Tibial nerve (tissue), 4 donors: ENCODE results near the gene CES2. TPM values are rescaled to one million over a fixed set of nuclear protein-coding genes. Genes with fewer than 3 reads are reported as not detected.
A peak's percentile ranks its signal among the peaks of the same experiment; 100 is the strongest.
"Not testable (repeated sequence)": the region's sequence is repeated elsewhere in the genome, so short reads cannot be mapped to it uniquely, and the experiment has no call there.

Source experiments
- DNase-seq, 2 donors: peaks; one replicate each; pipeline ENCODE4 v3.0.0-alpha.2; 2019; ENCODE audit warnings: low spot score in 2 of 2
- H3K27ac ChIP-seq, 4 donors: fragments of 200-600 bp; sonication (generic) in 3 of 4; one replicate each; pipeline ENCODE4 v1.5.1; 2017 to 2019; ENCODE audit warnings: mild to moderate bottlenecking in 1 of 4
- H3K27me3 ChIP-seq, 2 donors: fragments of 200-600 bp; sonication (generic) in 1 of 2; one replicate each; pipeline versions ENCODE4 v1.5.1 to v1.6.0; 2017 to 2019
- H3K36me3 ChIP-seq, 3 donors: fragments of 200-600 bp; sonication (generic); one replicate each; pipeline ENCODE4 v1.5.1; 2018 to 2019
- H3K4me1 ChIP-seq, 4 donors: fragments of 200-600 bp; sonication (generic) in 3 of 4; one replicate each; pipeline ENCODE4 v1.5.1; 2017 to 2019
- H3K4me3 ChIP-seq, 4 donors: fragments of 200-600 bp; sonication (generic) in 3 of 4; one replicate each; pipeline ENCODE4 v1.5.1; 2017 to 2019; ENCODE audit warnings: mild to moderate bottlenecking in 1 of 4, moderate library complexity in 1 of 4
- H3K9me3 ChIP-seq, 4 donors: fragments of 200-600 bp; sonication (generic) in 3 of 4; one replicate each; pipeline ENCODE4 v1.5.1; 2017 to 2019
- CTCF ChIP-seq, 5 experiments: fragments of 200-600 bp in 3 of 5; fragments of 450-650 bp in 2 of 5; sonication (generic) in 3 of 5; IDR thresholded peaks; one replicate each; pipeline ENCODE4 v1.5.1; 2016 to 2019; ENCODE audit warnings: antibody characterized with exemption in 5 of 5, mild to moderate bottlenecking in 3 of 5, moderate library complexity in 2 of 5
- EP300 ChIP-seq, 2 donors: sonication (generic); formaldehyde crosslinking; IDR thresholded peaks; one replicate each; pipeline ENCODE4 v1.6.1; 2017; ENCODE audit warnings: antibody characterized with exemption in 2 of 2, mild to moderate bottlenecking in 1 of 2
- POLR2A ChIP-seq, 2 donors: fragments of 450-650 bp; IDR thresholded peaks; one replicate each; pipeline ENCODE4 v1.6.1; 2017; ENCODE audit warnings: antibody characterized with exemption in 2 of 2, mild to moderate bottlenecking in 2 of 2, moderate library complexity in 2 of 2
- WGBS, 2 donors: methylation state at CpG; one replicate each; pipeline ENCODE4 v1.1.5; 2018; 5-methylcytosine and 5-hydroxymethylcytosine counted together
- total RNA-seq, 4 donors: library from RNA; depleted of rRNA; stranded (reverse); fragments of >200 nt; gene quantifications; one replicate each; pipeline ENCODE4 v1.1.0, GENCODE V29; 2016

Gene CES2
- total RNA-seq, 4 donors from 2014 or later: 29.2 to 45.0 (median 34.4) TPM

- TF ChIP-seq POLR2A (IDR thresholded peaks at IDR 0.05): no peak
- no peak for TF ChIP-seq CTCF (IDR thresholded peaks at IDR 0.05)
- no peak for TF ChIP-seq EP300 (IDR thresholded peaks at IDR 0.05)
- DNase-seq: no peak
- Histone ChIP-seq H3K27me3 (no peaks in the 10 kb centered on the region), H3K36me3 (no peaks in the 10 kb centered on the region), H3K4me1 (no peaks in the 10 kb centered on the region), H3K9me3 (no peaks in the 10 kb centered on the region), H3K27ac (no peak overlapping the region), H3K4me3 (no peak overlapping the region)
- 88 to 96% methylated on average over 2 to 4 of the region's 4 CpGs for WGBS, 2 donors
Observed at GRCh38 chr16:66984892-66985311, 49.6 kb downstream of the CES2 start.

GRCh38 chr16:66986559-66986958 lies 51.2 kb downstream of the CES2 start:
- 90 to 92% methylated on average over 6 of the region's 6 CpGs for WGBS, 2 donors
- H3K27me3 ChIP-seq: no peaks in the 10 kb centered on the region
- H3K27ac ChIP-seq: no peak overlapping the region
- H3K4me3 ChIP-seq: no peak overlapping the region
- H3K36me3 ChIP-seq: no peaks in the 10 kb centered on the region
- no peaks in the 10 kb centered on the region for H3K9me3 ChIP-seq
- no peaks in the 10 kb centered on the region for H3K4me1 ChIP-seq
- DNase-seq: no peak
- TF ChIP-seq CTCF (IDR thresholded peaks at IDR 0.05): no peak
- TF ChIP-seq EP300 (IDR thresholded peaks at IDR 0.05): no peak
- TF ChIP-seq POLR2A (IDR thresholded peaks at IDR 0.05): no peak

GRCh38 chr16:66988197-66988788 lies 53.0 kb downstream of the CES2 start, which contains the start of gene CES4A:
TSS of gene CES4A (plus strand) at chr16:66988589. CDS start at chr16:66988773, 184 bp downstream.
- Histone ChIP-seq H3K36me3 (no peaks in the 10 kb centered on the region), H3K4me3 (no peak within 1 kb of the TSS), H3K4me1 (no peaks in the 10 kb centered on the region), H3K27me3 (no peaks in the 10 kb centered on the region), H3K27ac (peak within 1 kb of the TSS in 2 of 4 donors; percentile 31 to 48), H3K9me3 (no peaks in the 10 kb centered on the region)
- 58 to 65% methylated on average over 11 of the region's 11 CpGs for WGBS, 2 donors
- peak; percentile 25 to 41 for DNase-seq
- TF ChIP-seq EP300 (IDR thresholded peaks at IDR 0.05) (no peak), POLR2A (IDR thresholded peaks at IDR 0.05) (no peak), CTCF (IDR thresholded peaks at IDR 0.05) (no peak)

GRCh38 chr16:66991545-66992077 lies 56.3 kb downstream of the CES2 start:
- Histone ChIP-seq H3K27ac (no peak overlapping the region), H3K9me3 (no peaks in the 10 kb centered on the region), H3K4me3 (no peak overlapping the region), H3K27me3 (no peaks in the 10 kb centered on the region), H3K4me1 (peaks cover 0 to 13% (median 7%) of the 10 kb centered on the region in 4 donors), H3K36me3 (no peaks in the 10 kb centered on the region)
- TF ChIP-seq CTCF (IDR thresholded peaks at IDR 0.05) (no peak), POLR2A (IDR thresholded peaks at IDR 0.05) (no peak), EP300 (IDR thresholded peaks at IDR 0.05) (no peak)
- WGBS, 2 donors: 80 to 90% methylated on average over 2 of the region's 2 CpGs
- DNase-seq: no peak

GRCh38 chr16:66993558-66993957 lies 58.2 kb downstream of the CES2 start:
- H3K9me3 ChIP-seq, H3K4me3 ChIP-seq, H3K27me3 ChIP-seq, H3K36me3 ChIP-seq, DNase-seq, H3K27ac ChIP-seq: not testable (repeated sequence)
- WGBS, 2 donors: 93 to 94% methylated on average over 12 of the region's 12 CpGs
- H3K4me1 ChIP-seq: peaks cover 0 to 31% (median 18%) of the 10 kb centered on the region in 4 donors

Other genes starting within 250 kb of the CES2 start
- 10 to 100 TPM; 14.2 to 22.7 (median 19.6) TPM for gene CMTM4, start 238.8 kb upstream of the CES2 start, total RNA-seq
- gene DYNC1LI2, start 183.9 kb upstream of the CES2 start, total RNA-seq: 100 to 1,000 TPM; 248 to 363 (median 266) TPM
- not detected for gene TERB1, start 133.9 kb upstream of the CES2 start, total RNA-seq
- gene NAE1, start 104.5 kb upstream of the CES2 start, total RNA-seq: 10 to 100 TPM; 29.4 to 45.7 (median 34.6) TPM
- gene CA7, start 91.1 kb upstream of the CES2 start, total RNA-seq: not detected
- gene PDP2, start 55.0 kb upstream of the CES2 start, total RNA-seq: 10 to 100 TPM; 12.3 to 29.9 (median 15.5) TPM
- 1 to 10 TPM in 2 of 4 donors, under 1 TPM in 2; 0.30 to 2.5 (median 1.4) TPM for gene CDH16, start 16.6 kb upstream of the CES2 start, total RNA-seq
- gene RRAD, start 10.0 kb upstream of the CES2 start, total RNA-seq: 100 to 1,000 TPM in 3 of 4 donors, 10 to 100 TPM in 1; 23.7 to 132 (median 109) TPM
- gene CIAO2B, start 1.1 kb upstream of the CES2 start, total RNA-seq: 100 to 1,000 TPM in 2 of 4 donors, 10 to 100 TPM in 2; 57.1 to 111 (median 89.9) TPM
- gene CES3, start 25.8 kb downstream of the CES2 start, total RNA-seq: 1 to 10 TPM in 2 of 4 donors, under 1 TPM in 2; 0.21 to 9.2 (median 0.81) TPM
- gene CES4A, start 53.1 kb downstream of the CES2 start, total RNA-seq: 10 to 100 TPM; 18.6 to 24.7 (median 21.2) TPM
- 10 to 100 TPM; 46.7 to 70.5 (median 59.9) TPM for gene CBFB, start 93.6 kb downstream of the CES2 start, total RNA-seq
- gene PHAF1, start 174.4 kb downstream of the CES2 start, total RNA-seq: 10 to 100 TPM; 22.2 to 34.5 (median 28.1) TPM
- 10 to 100 TPM in 3 of 4 donors, 1 to 10 TPM in 1; 9.3 to 23.1 (median 18.4) TPM for gene B3GNT9, start 215.5 kb downstream of the CES2 start, total RNA-seq
- gene TRADD, start 224.4 kb downstream of the CES2 start, total RNA-seq: 10 to 100 TPM; 26.0 to 46.5 (median 36.2) TPM
- gene FBXL8, start 224.4 kb downstream of the CES2 start, total RNA-seq: 10 to 100 TPM; 17.7 to 58.5 (median 40.0) TPM
- 100 to 1,000 TPM; 103 to 167 (median 153) TPM for gene HSF4, start 229.2 kb downstream of the CES2 start, total RNA-seq
- gene NOL3, start 235.0 kb downstream of the CES2 start, total RNA-seq: 10 to 100 TPM; 55.5 to 95.4 (median 76.6) TPM
- gene MATCAP1, start 248.4 kb downstream of the CES2 start, total RNA-seq: 10 to 100 TPM; 13.6 to 42.9 (median 18.9) TPM